Bronchial epithelial cell (primary cell): ENCODE results near the gene OR10A6. TPM values are rescaled to one million over a fixed set of nuclear protein-coding genes. Genes with fewer than 3 reads are reported as not detected.

Experiments used
- DNase-seq: peaks from one replicate; pipeline ENCODE4 v3.0.0-alpha.2; 2010; ENCODE audit warnings: low read depth
- FAIRE-seq: peaks from 2 replicates; lab custom pipeline; 2011; peaks lifted over from hg19 to GRCh38; lab: Jason Lieb, UNC
- H3K27me3 ChIP-seq: 2 replicates; pipeline ENCODE4 v1.5.1; 2011; ENCODE audit warnings: low read length; ENCODE audit not compliant: control insufficient read depth, insufficient read depth
- H3K36me3 ChIP-seq: 2 replicates; pipeline ENCODE4 v1.5.1; 2011; ENCODE audit warnings: low read length; ENCODE audit not compliant: control insufficient read depth, insufficient read depth
- H3K4me3 ChIP-seq: 2 replicates; pipeline ENCODE4 v1.5.1; 2011; ENCODE audit warnings: mild to moderate bottlenecking, low read depth, low read length, control low read depth
- CTCF ChIP-seq: IDR thresholded peaks from 2 replicates; pipeline ENCODE4 v1.5.1; 2011; ENCODE audit warnings: mild to moderate bottlenecking, moderate library complexity, low read length, control low read depth, inconsistent platforms; ENCODE audit not compliant: insufficient read depth, severe bottlenecking
- total RNA-seq: library from RNA; depleted of rRNA; stranded (reverse); fragments of >200 nt; gene quantifications from 2 replicates; pipeline ENCODE4 v1.2.1, GENCODE V29; 2014

The OR10A6 gene
- total RNA-seq = not detected in 2 replicates

- no peak for TF ChIP-seq CTCF
- Histone ChIP-seq H3K27me3 (no peaks in the 10 kb centered on the region), H3K4me3 (no peak within 1 kb of the TSS), H3K36me3 (no peaks in the 10 kb centered on the region)
- no peak for FAIRE-seq
- no peak for DNase-seq
These were observed at the start of gene OR10A6 for GRCh38 chr11:7931168-7931567. Gene OR10A6 (minus strand): TSS chr11:7931268. CDS start chr11:7928662, 2,606 bp downstream.

- peak; percentile 77 for DNase-seq
- H3K4me3 ChIP-seq = no peak overlapping the region
- no peaks in the 10 kb centered on the region for H3K36me3 ChIP-seq
- no peaks in the 10 kb centered on the region for H3K27me3 ChIP-seq
- no peak for TF ChIP-seq CTCF
- FAIRE-seq = no peak
These were observed 46.3 kb upstream of the OR10A6 start for GRCh38 chr11:7977232-7977917.

GRCh38 chr11:7974668-7975067 lies 43.6 kb upstream of the OR10A6 start:
- no peak for DNase-seq
- TF ChIP-seq CTCF = no peak
- Histone ChIP-seq H3K27me3 (no peaks in the 10 kb centered on the region), H3K4me3 (no peak overlapping the region), H3K36me3 (no peaks in the 10 kb centered on the region)
- no peak for FAIRE-seq

GRCh38 chr11:7973011-7973410 lies 41.9 kb upstream of the OR10A6 start:
- TF ChIP-seq CTCF = no peak
- DNase-seq (no peak), FAIRE-seq (no peak)

GRCh38 chr11:7971846-7972245 lies 40.8 kb upstream of the OR10A6 start:
- no peak for TF ChIP-seq CTCF
- DNase-seq (no peak), FAIRE-seq (no peak)
- Histone ChIP-seq H3K36me3 (no peaks in the 10 kb centered on the region), H3K4me3 (no peak overlapping the region), H3K27me3 (no peaks in the 10 kb centered on the region)

More at GRCh38 chr11:7973011-7973410, 41.9 kb upstream of the OR10A6 start:
- H3K27me3 ChIP-seq = no peaks in the 10 kb centered on the region
- no peaks in the 10 kb centered on the region for H3K36me3 ChIP-seq
- H3K4me3 ChIP-seq = no peak overlapping the region
